HG02938 (cell line): ENCODE results near the gene HMGCL.
"Not testable (repeated sequence)": the region's sequence is repeated elsewhere in the genome, so short reads cannot be mapped to it uniquely, and the experiment has no call there.

ENCODE experiments used
- ATAC-seq: cut with Tn5 transposase; IDR thresholded peaks from one replicate; pipeline ENCODE4 v1.9.1; 2021; ENCODE audit warnings: mild to moderate bottlenecking, moderate library complexity; ENCODE audit not compliant: unreplicated experiment

Gene HMGCL

DNA sequence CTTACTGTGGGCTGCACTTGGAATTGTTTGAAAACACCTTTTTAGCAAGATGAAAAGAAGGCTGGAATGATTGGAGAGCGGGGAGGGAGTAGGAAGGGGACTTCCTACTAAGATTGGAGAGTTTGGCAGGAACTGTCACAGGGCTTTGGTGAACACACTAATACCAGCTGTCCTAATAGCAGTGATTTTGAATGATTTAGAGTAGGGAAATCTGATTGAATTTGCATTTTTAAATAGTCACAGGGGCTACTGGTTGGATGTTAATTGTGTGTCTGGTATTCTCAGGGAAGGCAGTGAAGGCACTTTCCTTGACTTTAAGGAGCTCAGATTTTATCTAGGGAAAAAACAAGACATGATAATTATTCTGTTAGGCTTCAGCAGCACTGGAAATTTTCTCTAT lies 2.5 kb upstream of the HMGCL start:
- ATAC-seq, result no peak

DNA sequence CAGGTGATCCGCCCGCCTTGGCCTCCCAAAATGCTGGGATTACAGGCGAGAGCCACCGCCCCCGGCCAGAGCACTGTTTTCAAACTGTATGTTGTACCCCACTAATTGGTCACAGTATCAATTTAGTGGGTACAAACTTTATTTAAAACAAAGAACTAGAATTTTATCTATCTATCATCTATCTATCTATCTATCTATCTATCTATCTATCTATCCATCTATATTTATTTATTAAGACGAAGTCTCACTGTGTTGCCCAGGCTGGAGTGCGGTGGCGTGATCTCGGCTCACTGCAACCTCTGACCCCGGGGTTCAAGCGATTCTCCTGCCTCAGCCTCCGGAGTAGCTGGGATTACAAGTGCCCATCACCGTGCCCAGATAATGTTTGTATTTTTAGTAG lies 1.4 kb upstream of the HMGCL start:
- not testable (repeated sequence) for ATAC-seq

DNA sequence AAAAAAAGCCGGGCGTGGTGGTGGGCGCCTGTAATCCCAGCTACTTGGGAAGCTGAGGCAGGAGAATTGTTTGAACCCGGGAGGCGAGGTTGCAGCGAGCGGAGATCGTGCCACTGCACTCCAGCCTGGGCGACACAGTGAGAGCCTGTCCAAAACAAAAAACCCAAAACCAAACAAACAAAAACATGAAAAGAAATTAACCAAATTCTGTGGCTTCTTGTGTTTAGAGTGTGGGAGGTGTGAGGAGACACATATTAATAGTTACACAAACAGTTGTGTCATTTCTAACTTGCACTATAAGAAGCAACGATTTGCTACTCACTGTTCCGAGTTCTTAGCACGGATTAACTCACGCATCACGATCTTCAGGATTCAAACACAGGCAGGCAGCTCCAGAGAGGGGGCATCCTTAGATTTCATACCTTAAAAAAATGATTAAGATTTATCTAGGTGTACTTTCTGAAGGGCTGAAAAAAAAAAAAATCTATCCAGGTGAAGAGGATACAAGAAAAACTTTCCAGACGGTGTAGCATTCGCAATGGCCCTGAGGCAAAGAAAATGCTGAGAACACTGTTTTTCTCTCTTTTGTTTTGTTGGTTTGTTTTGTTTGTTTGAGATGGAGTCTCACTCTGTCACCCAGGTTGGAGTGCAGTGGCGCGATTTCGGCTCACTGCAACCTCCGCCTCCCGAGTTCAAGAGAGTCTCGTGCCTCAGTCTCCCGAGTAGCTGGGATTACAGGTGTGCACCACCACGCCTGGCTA lies 713 bp upstream of the HMGCL start:
- peak; percentile 52 for ATAC-seq

DNA sequence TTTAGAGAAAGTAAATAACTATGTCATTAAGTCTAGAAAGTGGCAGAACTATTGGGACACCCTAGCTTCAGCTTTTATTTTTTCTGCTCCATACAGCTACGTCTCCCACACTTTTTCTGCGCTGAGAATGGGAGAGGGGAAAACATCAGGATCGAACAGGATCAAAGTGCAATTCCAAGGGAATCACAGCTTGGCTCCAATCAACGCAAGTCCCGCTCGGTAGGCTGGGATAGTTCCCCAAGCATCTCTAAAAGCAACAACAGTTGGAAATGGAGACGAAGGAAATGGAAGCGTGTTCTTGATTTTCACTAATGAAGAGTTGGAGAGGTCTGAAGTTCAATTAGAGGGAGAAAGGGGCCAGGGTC lies 536 bp downstream of the HMGCL start:
- ATAC-seq, result no peak

DNA sequence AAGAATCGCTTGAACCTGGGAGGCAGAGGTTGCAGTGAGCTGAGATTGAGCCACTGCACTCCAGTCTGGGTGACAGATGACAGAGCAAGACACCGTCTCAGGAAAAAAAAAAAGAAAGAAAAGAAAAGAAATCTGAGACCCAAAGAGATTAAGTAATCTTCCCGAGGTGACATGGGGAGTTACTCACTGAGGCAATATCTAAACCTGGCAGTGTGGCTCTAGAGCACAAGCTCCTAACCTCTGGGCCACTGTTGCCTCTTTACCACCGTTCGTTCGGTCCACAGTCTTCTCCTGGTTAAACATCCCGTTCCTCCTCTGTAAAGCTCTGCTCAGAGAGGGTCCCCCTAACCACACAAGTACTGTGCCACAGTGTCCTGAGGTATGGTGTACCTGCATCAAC lies 1.5 kb downstream of the HMGCL start:
- no peak for ATAC-seq

DNA sequence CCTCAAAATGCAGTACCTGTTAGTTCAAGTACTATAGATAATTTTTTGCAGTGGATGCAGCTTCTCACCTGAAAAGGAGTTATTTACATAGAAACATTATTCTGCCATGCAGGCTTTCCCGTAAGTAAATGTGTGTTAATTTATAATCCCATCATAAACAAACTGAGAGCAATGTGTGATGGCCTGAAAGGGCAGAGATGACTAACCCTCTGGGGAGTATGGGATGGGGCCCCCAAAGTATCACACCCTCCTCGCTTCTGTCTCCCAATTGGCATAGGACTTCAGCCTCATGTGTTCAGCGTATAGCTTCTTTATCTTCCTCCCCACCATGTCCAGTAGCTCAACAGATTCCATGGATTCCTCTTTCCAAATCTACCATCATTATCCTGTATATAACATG lies 7.6 kb downstream of the HMGCL start:
- ATAC-seq, result no peak

DNA sequence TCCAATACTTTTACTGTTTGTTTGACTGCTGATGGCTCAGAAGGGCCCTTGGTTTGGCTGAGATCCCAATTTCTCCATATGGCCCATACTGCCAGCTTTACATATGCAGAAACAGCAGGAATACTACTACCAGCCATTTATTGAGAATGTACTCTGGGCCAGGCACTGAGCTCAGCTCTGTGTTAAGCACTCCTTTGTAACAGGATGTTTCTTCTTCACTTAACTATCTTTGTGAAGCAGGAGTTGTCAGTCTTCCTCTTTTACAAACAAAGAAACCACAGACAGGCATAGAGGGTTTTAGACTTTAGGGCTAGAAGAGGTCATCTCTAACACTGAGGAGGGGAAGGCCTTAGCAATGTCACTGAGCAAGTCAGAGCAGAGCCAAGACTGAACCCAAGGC lies 8.3 kb downstream of the HMGCL start:
- ATAC-seq, result no peak

DNA sequence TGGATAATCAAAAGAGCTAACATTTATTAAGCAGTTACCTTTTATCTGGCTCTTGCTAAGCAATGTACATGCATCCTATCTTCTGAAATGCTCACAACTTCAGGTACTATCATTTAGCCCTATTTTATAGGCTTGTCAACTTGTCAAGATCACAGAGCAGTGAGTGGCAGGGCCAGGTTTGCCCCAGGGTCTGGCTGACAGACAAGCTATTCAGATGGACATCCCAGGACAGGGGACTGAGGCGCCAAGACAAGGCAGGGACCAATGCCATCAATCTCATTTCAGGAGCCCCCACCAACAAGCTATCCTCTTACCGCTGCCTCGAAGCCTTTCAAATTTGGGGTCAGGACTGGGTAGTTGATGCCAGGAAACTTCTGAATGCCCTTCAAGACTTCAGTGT lies 8.9 kb downstream of the HMGCL start:
- no peak for ATAC-seq

DNA sequence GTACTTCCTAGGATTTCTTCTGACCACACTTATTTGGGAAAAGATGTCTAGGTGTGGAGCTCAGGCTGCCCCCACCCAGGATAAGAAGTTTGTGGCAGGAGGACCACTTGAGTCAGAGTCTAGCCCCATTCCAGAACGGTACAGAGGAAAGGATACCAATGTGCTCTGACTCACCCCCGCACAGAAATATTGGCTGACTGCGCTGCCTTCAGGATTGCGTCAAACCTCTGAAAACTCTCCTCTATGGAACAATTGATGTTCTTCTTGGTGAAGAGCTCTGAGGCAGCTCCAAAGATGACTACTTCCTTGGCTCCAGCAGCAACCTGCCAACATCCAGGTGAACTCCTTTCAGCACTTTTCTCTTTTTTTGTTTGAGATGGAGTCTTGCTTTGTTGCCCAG lies 11.2 kb downstream of the HMGCL start:
- no peak for ATAC-seq

DNA sequence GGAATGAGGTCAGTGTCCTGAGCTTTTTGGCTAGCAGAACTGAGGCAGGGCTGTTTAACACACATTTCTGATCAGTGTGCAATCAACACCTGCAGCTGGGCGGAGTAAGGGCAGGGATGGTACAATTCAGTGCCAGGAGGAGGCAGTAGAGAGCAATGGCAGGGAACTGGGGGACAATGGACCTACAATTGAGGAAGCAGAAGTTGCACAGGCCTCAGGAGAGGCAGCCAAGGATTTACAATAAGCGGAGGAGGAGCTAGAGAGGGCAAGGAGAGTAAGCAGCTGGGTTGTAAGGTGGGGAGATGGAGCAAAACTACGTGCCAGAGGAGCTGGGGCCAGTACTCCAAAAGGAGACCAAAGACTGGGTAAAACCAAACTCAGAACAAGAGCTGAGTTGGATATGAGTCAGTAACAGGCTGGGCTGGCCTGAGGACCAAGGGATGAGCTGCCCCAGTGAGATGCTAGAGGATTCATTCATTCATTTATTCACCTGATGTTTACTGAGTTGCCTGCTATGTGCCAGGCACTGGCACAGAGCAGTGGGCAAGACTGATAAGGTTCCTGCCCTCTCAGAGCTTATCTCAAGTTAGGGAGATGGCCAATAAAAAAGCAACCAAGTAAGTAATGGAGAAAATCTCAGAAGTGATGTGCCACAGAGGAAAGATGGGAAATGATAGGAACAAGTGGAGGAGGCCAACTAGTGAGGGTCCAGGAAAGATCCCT lies 14.2 kb downstream of the HMGCL start:
- ATAC-seq, result no peak

DNA sequence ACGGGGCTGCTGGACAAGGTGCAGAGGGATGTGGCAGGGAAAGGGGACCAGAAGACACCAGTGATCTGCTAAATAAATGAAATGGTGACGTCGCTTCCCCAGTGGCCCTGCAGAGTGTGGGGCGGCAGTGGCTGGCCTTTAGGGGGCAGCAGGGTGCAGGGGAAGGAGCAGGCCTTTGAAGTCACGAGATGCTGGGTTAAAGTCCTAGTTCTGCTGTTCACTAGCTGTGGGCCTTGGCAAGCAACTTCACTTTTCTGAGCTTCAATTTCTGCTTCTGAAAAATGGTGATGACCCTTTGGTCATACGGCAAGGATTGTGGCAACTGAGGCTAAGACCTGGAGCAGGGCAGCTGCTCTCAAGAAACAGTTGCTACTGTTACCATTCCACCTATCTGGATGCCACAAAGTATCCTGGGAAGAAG lies 15.5 kb downstream of the HMGCL start:
- peak; percentile 75 for ATAC-seq

DNA sequence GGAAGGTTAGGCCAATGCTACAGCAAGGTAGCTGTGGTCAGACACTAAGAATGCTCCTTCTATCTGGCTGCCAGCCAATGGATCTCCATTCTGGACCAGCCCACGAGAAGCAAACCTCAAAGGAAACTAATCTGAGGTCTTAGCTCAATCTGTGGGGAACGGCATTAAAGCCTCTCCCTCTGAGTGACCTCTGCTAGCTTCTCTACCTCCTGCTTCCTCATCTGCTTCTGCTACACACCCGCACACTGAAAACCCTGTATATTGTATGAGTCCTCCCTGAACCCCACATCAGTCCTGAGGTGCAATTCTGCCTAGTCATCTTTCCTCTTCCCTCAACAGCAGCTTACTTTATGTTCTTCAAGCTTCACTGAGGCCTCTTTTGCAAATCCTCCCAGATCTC lies 17.8 kb downstream of the HMGCL start:
- no peak for ATAC-seq

DNA sequence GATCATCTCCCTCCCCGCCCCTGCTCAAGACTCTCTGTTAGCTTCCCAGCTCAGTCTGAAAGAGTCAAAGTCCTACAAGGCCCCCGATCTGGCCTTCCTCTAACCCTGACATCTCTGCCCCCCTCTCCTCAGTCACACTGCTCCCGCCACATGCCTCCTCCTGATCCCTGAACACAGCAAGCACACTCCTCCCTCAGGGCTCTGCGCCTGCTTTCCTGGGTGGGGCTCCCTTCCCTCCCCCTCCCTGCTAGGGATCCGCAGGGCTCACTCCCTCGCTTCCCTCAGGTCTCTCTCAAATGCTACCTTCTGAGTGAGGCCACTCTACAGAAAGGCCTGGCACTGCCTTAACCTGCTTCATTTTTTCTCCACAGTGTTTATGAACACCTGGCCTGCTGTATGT lies 18.9 kb downstream of the HMGCL start:
- ATAC-seq, result no peak

DNA sequence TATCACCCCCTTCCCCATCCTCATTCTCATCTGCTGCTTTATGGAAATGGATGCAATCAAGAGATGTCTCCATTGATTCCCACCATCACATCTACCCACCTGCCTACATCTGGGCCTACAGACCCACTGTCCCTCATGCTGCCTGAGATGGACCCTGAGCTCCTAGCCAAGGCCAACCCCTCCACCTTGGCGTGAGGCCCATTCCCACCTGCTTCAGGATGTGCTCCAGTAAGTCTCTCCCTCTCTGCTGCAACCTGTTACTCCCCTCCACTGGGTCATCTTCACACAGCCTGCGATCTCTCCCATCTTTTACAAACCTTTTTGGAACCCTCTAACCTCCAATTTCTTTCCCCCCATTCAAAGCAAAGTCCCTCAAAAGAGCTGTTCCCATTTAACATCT lies 20.2 kb downstream of the HMGCL start:
- ATAC-seq, result no peak

DNA sequence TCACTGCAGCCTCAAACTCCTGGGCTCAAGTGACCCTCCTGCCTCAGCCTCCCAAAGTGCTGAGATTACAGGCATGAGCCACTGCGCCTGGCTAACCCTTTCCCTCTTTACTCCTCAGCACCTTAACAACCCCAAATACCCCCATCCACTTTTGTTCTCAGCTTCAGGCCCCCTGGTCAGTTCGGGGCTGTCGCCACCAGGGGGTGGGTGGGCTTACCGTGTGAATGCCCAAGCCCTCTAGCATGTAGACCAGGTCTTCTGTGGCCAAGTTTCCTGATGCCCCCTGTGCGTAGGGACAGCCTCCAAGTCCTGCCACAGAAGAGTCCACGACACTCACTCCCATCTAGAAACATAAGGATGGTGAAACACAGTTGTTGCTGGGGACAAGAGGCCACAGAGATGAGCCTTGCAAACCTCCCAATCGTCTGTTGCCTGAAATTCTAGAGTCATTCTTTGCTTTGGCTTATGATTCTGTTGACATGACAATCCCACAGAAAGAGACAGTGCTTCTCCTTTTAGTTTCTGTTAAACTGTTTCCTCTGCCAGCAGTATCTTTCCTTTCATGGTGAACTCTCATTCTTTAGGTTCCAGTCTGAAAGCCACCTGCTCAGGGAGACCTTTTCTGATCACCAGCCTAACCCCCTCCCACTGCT lies 20.9 kb downstream of the HMGCL start:
- no peak for ATAC-seq

DNA sequence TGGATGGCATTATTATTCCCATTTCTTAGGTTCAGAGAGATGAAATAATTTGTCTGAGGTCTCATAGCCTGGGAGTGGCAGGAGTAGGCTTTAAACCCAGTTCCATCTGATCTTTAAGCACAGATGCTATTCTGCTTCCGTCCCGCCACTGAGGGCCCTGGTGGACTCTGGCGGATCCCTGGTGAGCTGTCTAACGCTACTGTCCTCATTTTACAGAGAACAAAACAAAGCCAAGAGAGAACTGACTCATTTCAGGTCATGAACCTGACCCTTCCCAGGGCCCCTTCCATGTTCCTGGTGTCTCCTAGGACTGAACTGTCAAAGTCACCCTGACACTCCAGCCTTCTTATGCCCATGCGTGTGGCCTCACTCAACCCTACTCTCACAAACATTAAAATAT lies 21.6 kb downstream of the HMGCL start:
- ATAC-seq, result no peak

DNA sequence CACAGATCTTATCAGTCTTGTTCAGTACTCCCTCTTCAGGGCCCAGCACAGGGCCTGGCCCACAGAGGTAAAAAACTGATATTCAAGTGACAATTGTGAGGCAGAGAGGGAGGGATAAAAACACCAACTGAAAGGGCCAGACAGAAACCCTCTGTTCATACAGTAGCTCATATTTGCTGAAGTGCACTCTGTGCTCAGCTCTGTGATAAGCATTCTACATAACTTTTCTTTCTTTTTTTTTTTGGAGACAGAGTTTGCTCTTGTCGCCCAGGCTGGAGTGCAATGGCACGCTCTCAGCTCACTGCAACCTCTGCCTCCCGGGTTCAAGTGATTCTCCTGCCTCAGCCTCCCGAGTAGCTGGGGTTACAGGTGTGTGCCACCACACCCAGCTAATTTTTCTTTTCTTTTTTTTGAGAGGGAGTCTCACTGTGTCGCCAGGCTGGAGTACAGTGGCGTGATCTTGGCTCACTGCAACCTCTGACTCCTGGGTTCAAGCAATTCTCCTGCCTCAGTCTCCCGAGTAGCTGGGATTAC lies 22.4 kb downstream of the HMGCL start:
- ATAC-seq, result not testable (repeated sequence)

DNA sequence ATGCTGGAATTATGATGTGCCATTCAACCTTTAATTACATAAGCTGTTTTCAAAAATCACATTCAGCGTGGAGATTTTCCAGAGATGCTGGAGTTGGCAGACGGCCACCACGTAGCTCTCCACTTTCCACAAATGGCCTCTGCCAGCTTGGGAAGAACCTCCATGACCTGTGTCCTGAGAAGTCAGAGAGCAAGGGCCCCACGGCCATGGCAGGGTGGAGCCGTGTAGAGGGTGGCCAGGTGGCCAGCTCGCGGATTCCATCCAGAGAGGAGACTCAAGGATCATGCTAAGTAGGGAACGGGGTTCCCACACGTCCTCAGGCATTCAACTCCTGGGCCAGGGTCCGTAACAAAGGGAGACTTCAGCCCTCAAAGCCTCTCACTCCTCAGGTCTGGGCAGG lies 23.4 kb downstream of the HMGCL start:
- no peak for ATAC-seq

DNA sequence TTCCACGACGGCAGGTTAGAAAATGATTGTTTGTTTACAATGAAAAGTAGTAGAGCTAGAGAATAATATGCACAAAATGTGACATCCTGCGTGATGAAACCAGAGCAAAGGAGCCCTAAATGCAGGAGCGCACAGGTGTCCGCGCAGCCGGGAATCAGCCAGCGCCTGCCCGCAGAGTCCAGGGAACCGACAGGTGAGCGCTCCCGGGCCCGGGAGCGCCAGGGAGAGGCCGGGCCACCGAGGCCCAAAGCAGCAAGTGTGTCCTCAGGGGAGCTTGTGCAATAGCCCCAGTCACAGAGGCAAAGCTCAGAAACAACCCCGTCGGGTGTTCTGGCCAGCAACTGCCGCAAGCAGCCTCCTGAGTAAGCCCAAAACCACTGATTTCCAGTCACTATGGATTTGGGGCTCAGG lies 23.9 kb downstream of the HMGCL start:
- ATAC-seq, result no peak

DNA sequence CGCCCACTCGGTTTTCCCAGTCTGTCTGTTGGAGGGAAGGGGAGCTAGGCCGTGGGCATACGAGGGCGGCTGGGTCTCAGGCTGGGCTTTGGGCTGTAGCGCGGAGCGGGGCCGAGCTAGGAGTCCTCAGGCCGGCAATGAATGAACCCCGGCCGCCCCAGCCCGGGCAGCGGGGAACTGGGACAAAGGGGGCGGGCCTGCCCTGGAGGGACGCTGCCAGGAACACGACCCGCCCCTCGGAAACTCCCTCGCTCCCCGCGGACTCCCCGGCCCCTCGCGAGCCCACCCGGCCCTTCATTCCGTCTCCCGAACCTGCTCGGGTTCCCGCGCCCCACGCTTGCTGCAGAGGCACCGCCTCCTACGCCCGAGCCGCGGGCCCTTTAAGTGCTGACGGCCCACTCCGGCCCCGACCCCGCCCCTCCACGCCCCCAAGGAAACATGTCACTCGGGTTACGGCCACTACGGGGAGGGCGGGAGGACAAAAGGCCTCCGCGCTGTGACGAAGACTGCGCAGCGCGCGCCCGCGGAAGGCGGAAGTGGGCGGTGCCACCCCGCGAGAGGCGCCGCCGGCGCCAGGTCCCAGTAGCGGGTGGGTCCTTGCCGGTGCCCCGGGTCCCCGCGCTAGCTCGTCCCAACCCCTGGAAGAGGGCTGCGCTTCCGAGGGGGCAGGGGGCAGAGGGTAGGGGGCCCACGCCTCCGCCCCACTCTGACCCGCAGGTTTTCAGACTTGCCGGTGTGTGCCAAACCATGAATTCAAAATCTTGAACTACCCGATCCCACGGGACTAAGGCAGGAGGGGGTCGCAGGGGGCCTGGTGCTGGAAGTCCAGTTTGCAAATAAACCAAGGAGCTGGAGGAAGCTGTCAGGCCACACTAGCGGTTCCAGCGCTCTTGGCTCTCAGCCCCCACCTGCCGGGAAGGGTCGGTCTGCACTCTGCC lies 24.6 kb downstream of the HMGCL start, which contains the start of gene GALE:
GALE (minus strand) TSS at position 355 of the 938 bp plus-strand sequence. CDS start 1,747 bp downstream, outside the sequence.
- peak; percentile 58 for ATAC-seq
